DND-41 (cell line): ENCODE results near the gene ACACA.

Experiments
- ATAC-seq: fragments of 200-7000 bp; cut with Tn5 transposase; 3 replicates; pipeline ENCODE4 v1.9.1; 2021; ENCODE audit warnings: low read depth; ENCODE audit not compliant: insufficient read depth
- DNase-seq: peaks from one replicate; pipeline ENCODE4 v3.0.0-alpha.2; 2020
- H2AFZ ChIP-seq: 2 replicates; pipeline ENCODE4 v1.6.0; 2012; ENCODE audit warnings: low read depth, low read length
- H3K27ac ChIP-seq: 2 replicates; pipeline ENCODE4 v1.5.1; 2012; ENCODE audit warnings: low read length, inconsistent platforms
- H3K27me3 ChIP-seq: fragments of 200-600 bp; sonication (generic); 2 replicates; pipeline ENCODE4 v1.6.0; 2012; ENCODE audit warnings: low read length, mild to moderate bottlenecking, inconsistent platforms; ENCODE audit not compliant: insufficient read depth, poor library complexity
- H3K36me3 ChIP-seq: 2 replicates; pipeline ENCODE4 v1.5.1; 2012; ENCODE audit warnings: low read length, inconsistent platforms; ENCODE audit not compliant: insufficient read depth
- H3K4me1 ChIP-seq: 2 replicates; pipeline ENCODE4 v1.5.1; 2012; ENCODE audit warnings: mild to moderate bottlenecking, low read length; ENCODE audit not compliant: insufficient read depth
- H3K4me2 ChIP-seq: 2 replicates; pipeline ENCODE4 v1.6.0; 2012; ENCODE audit warnings: mild to moderate bottlenecking, moderate library complexity, low read length, inconsistent platforms; ENCODE audit not compliant: insufficient read depth
- H3K4me3 ChIP-seq, 2 experiments: fragments of 200-600 bp in 1 of 2; shearing (Covaris generic) in 1 of 2; 2 replicates each; pipeline ENCODE4 v1.5.1; 2012 to 2016; ENCODE audit warnings: inconsistent platforms in 2 of 2, low read length in 2 of 2, mild to moderate bottlenecking in 2 of 2, low read depth in 1 of 2, moderate library complexity in 1 of 2
- H3K79me2 ChIP-seq: 2 replicates; pipeline ENCODE4 v1.6.0; 2012; ENCODE audit warnings: low read length, inconsistent platforms; ENCODE audit not compliant: insufficient read depth
- H3K9ac ChIP-seq: 2 replicates; pipeline ENCODE4 v1.6.0; 2012; ENCODE audit warnings: low read depth, mild to moderate bottlenecking, inconsistent platforms, low read length, moderate library complexity
- H3K9me3 ChIP-seq: 2 replicates; pipeline ENCODE4 v1.5.1; 2012; ENCODE audit warnings: low read length, moderate library complexity, mild to moderate bottlenecking, inconsistent platforms; ENCODE audit not compliant: insufficient read depth, severe bottlenecking
- H4K20me1 ChIP-seq: 2 replicates; pipeline ENCODE4 v1.6.0; 2012; ENCODE audit warnings: low read length; ENCODE audit not compliant: insufficient read depth
- EZH2 ChIP-seq: IDR thresholded peaks from 3 replicates; pipeline ENCODE4 v1.6.1; 2012; ENCODE audit warnings: borderline replicate concordance, low read depth, mild to moderate bottlenecking, moderate library complexity, low read length, inconsistent platforms; ENCODE audit not compliant: severe bottlenecking
- TF ChIP-seq, protein P1 (sequence below): IDR thresholded peaks from 2 replicates; pipeline ENCODE4 v1.5.1; 2012; ENCODE audit warnings: borderline replicate concordance, low read length, moderate library complexity, mild to moderate bottlenecking; ENCODE audit not compliant: poor library complexity, severe bottlenecking; ENCODE audit errors: extremely low read depth

Gene ACACA

DNA sequence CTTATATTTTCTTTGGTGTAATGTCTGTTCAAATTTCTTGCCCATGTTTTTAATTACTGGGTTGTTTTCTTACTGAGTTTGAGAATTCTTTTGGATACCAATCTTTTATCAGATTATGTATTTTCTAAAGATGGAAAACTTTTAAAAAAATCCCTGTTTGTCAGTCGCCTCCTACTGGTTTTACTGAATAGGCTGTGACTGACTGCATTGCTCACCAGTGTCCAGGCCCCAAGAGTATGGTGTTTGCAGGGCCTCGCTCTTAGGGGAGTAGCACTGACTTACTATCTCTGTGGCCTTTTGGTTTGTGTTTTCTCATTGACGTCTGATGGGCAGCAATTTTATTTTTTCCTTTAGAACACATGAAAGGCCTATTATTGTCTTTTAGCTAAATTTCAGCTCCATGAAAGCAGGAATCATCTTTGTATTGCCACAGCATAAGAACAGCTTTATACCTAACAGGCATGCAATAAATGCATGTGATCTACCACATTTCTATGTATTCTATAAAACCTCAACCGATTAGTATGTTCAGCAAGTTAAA, 269.5 kb downstream of the ACACA start:
- ATAC-seq (no peak), DNase-seq (no peak)
- H3K27ac ChIP-seq = no peak overlapping the region
- no peak overlapping the region for H3K4me3 ChIP-seq
- no peaks in the 10 kb centered on the region for H3K9me3 ChIP-seq
- H3K27me3 ChIP-seq = no peaks in the 10 kb centered on the region
- no peak overlapping the region for H3K9ac ChIP-seq
- H4K20me1 ChIP-seq = no peaks in the 10 kb centered on the region
- no peak for TF ChIP-seq EZH2
- TF ChIP-seq, protein P1, sequence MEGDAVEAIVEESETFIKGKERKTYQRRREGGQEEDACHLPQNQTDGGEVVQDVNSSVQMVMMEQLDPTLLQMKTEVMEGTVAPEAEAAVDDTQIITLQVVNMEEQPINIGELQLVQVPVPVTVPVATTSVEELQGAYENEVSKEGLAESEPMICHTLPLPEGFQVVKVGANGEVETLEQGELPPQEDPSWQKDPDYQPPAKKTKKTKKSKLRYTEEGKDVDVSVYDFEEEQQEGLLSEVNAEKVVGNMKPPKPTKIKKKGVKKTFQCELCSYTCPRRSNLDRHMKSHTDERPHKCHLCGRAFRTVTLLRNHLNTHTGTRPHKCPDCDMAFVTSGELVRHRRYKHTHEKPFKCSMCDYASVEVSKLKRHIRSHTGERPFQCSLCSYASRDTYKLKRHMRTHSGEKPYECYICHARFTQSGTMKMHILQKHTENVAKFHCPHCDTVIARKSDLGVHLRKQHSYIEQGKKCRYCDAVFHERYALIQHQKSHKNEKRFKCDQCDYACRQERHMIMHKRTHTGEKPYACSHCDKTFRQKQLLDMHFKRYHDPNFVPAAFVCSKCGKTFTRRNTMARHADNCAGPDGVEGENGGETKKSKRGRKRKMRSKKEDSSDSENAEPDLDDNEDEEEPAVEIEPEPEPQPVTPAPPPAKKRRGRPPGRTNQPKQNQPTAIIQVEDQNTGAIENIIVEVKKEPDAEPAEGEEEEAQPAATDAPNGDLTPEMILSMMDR = peak; percentile 13
- H2AFZ ChIP-seq = no peak overlapping the region
- no peak overlapping the region for H3K4me2 ChIP-seq
- H3K36me3 ChIP-seq = peaks cover 36% of the 10 kb centered on the region
- no peaks in the 10 kb centered on the region for H3K79me2 ChIP-seq
- H3K4me1 ChIP-seq = no peaks in the 10 kb centered on the region

- Histone ChIP-seq H4K20me1 (no peaks in the 10 kb centered on the region), H3K9me3 (no peaks in the 10 kb centered on the region), H3K27ac (no peak overlapping the region), H3K9ac (no peak overlapping the region), H3K4me2 (no peak overlapping the region), H3K4me3 (no peak overlapping the region), H3K79me2 (no peaks in the 10 kb centered on the region), H3K36me3 (peaks cover 31% of the 10 kb centered on the region), H3K4me1 (no peaks in the 10 kb centered on the region), H2AFZ (no peak overlapping the region), H3K27me3 (no peaks in the 10 kb centered on the region)
- no peak for TF ChIP-seq EZH2
- TF ChIP-seq, protein P1 = no peak
- ATAC-seq (no peak), DNase-seq (no peak)
Observed at GRCh38 chr17:37135576-37135975, 271.1 kb downstream of the ACACA start.

DNA sequence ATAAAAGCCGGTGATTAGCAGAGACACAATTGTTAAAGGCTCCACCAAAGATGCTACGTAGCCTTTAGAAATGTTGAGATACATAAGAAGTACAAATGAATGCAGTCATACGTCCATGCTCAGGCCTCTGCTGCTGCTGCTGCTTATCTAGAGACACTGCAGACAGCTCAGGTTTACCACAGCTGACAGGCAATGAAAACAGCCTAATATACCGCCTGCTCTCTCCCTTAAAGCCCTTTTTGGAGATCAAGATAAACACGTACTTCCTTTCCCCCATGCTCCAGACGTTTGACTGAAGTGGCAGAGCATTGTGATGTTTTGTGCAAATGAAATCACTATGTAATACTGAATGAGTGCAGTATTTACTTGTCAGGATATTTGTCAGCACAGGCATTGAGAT, 272.6 kb downstream of the ACACA start:
- no peaks in the 10 kb centered on the region for H3K79me2 ChIP-seq
- no peak overlapping the region for H3K4me3 ChIP-seq
- H3K36me3 ChIP-seq = peaks cover 41% of the 10 kb centered on the region; the same call in 1 of the 2 replicates
- TF ChIP-seq, protein P1 = no peak
- TF ChIP-seq EZH2 = no peak
- no peak overlapping the region for H3K27ac ChIP-seq
- 0 out of 3 replicates have a peak, but pooled peaks have one; percentile 33 for ATAC-seq
- no peak overlapping the region for H3K4me2 ChIP-seq
- H3K9me3 ChIP-seq = no peaks in the 10 kb centered on the region
- no peaks in the 10 kb centered on the region for H4K20me1 ChIP-seq
- no peak for DNase-seq
- H3K9ac ChIP-seq = no peak overlapping the region
- no peaks in the 10 kb centered on the region for H3K27me3 ChIP-seq
- no peaks in the 10 kb centered on the region for H3K4me1 ChIP-seq
- H2AFZ ChIP-seq = no peak overlapping the region
